Left lung (tissue), 10 donors: ENCODE data around the gene SLC41A3. TPM values are rescaled to one million over a fixed set of nuclear protein-coding genes. Genes with fewer than 3 reads are reported as not detected.

Source experiments
- ATAC-seq: fragments of 200-7000 bp; cut with Tn5 transposase; one replicate; pipeline ENCODE4 v1.9.1; 2020; ENCODE audit warnings: moderate library complexity
- DNase-seq, 4 donors: peaks; one replicate each; pipeline ENCODE4 v3.0.0-alpha.2; 2013 to 2020
- H3K27ac ChIP-seq, 2 donors: fragments of 200-600 bp; sonication (generic) in 1 of 2; one replicate each; pipeline versions ENCODE4 v1.5.0 to v1.8.0; 2020 to 2021
- H3K27me3 ChIP-seq, 2 donors: fragments of 200-600 bp; sonication (generic) in 1 of 2; one replicate each; pipeline versions ENCODE4 v1.5.0 to v1.8.0; 2020 to 2021
- H3K36me3 ChIP-seq, 2 donors: fragments of 200-600 bp; sonication (generic) in 1 of 2; one replicate each; pipeline versions ENCODE4 v1.5.0 to v1.8.0; 2020 to 2021
- H3K4me1 ChIP-seq, 2 donors: fragments of 200-600 bp; one replicate each; pipeline ENCODE4 v1.8.0; 2021
- H3K4me3 ChIP-seq, 2 donors: fragments of 200-600 bp; sonication (generic) in 1 of 2; one replicate each; pipeline versions ENCODE4 v1.5.0 to v1.8.0; 2020 to 2021; ENCODE audit warnings: mild to moderate bottlenecking in 1 of 2
- H3K9me3 ChIP-seq, 2 donors: fragments of 200-600 bp; sonication (generic) in 1 of 2; one replicate each; pipeline versions ENCODE4 v1.5.0 to v1.8.0; 2020 to 2021
- CTCF ChIP-seq, 2 donors: fragments of 200-600 bp; sonication (generic) in 1 of 2; IDR thresholded peaks; one replicate each; pipeline versions ENCODE4 v1.5.0 to v1.8.0; 2021; ENCODE audit warnings: antibody characterized with exemption in 2 of 2
- intact Hi-C, 2 donors: fragments of 100-400 bp; cut with DNase I; formaldehyde crosslinking; loops; one replicate each; pipeline versions ENCODE4 v1.11.2 to v1.14.2; 2022
- polyA plus RNA-seq, 6 donors: library from polyadenylated mRNA; unstranded; fragments of 120-200 nt; gene quantifications; one replicate each; pipeline ENCODE4 v1.2.1, GENCODE V29; 2013; ENCODE audit not compliant: insufficient read length in 6 of 6
- total RNA-seq, 2 donors: library from RNA; stranded (reverse); fragmentation: NEBNext Ultra II Directional; extraction: Animal tissue kit (Norgen Biotek cat#: 25700); gene quantifications; one replicate each; pipeline ENCODE4 v1.2.1, GENCODE V29; 2021
- donor health status: DM: no; HTN: yes; CAD: no.
- donor health status: DM: no; HTN: no; CAD: no.

Gene SLC41A3
- total and polyA plus RNA-seq, 8 donors: 35.1 to 69.5 (median 59.0) TPM

DNA sequence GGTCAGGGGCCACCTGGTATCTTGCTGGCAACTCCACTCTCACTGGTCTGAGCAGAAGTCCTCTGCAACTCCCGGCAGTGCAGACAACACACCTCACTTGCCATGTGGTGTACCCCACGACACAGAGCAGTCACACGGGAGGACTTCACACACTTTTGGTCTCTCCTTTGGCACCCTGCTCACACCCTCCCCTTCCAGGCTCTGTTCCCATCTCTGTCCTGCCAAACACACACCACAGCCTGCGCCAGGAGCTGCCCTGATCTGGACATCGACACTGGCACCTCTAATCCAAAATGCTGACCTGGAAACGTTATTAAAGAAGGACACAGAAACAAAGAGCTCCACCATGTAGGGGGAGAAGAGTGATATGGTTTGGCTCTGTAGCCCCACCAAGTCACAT is 57.2 kb downstream of the SLC41A3 start:
- ATAC-seq (no peak), DNase-seq (no peak)
- Histone ChIP-seq H3K27ac (no peak overlapping the region), H3K27me3 (no peaks in the 10 kb centered on the region), H3K4me1 (no peaks in the 10 kb centered on the region), H3K36me3 (peaks cover 0 to 35% of the 10 kb centered on the region in 2 donors), H3K4me3 (no peak overlapping the region), H3K9me3 (peaks cover 0 to 12% of the 10 kb centered on the region in 2 donors)
- intact Hi-C loops: no loop called here
- no peak for TF ChIP-seq CTCF (IDR thresholded peaks at IDR 0.05)

DNA sequence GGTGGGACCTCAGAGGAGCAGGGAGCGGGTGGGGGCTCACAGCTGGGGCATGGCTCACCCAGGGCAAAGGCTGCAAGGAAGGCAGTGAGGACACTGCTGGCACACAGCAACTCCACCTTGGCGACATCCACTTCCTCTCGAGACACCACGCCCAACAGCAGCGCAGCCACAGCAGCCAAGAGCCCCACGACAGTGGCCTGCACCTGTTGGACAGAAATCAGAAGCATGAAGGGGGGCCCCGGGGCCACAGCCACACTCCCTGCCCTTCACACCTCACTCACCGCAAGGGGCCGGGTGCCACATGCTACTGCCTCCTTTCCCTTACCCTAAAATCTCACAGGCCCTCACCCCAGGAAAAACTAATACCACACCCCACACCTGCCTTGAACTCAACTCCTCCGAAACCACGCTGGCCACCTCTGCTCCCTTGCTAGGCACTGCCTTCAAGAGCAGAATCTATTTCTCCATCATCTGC is 57.6 kb downstream of the SLC41A3 start:
- DNase-seq (no peak), ATAC-seq (no peak)
- Histone ChIP-seq H3K4me1 (no peaks in the 10 kb centered on the region), H3K4me3 (no peak overlapping the region), H3K9me3 (peaks cover 0 to 12% of the 10 kb centered on the region in 2 donors), H3K27ac (no peak overlapping the region), H3K36me3 (peaks cover 0 to 35% of the 10 kb centered on the region in 2 donors), H3K27me3 (no peaks in the 10 kb centered on the region)
- TF ChIP-seq CTCF (IDR thresholded peaks at IDR 0.05): no peak
- intact Hi-C loops: no loop called here

- H3K4me3 ChIP-seq: no peak overlapping the region
- H3K27ac ChIP-seq: no peak overlapping the region
- no peaks in the 10 kb centered on the region for H3K4me1 ChIP-seq
- no peak for TF ChIP-seq CTCF (IDR thresholded peaks at IDR 0.05)
- peaks cover 0 to 12% of the 10 kb centered on the region in 2 donors for H3K9me3 ChIP-seq
- no peaks in the 10 kb centered on the region for H3K27me3 ChIP-seq
- ATAC-seq (no peak), DNase-seq (no peak)
- peaks cover 0 to 35% of the 10 kb centered on the region in 2 donors for H3K36me3 ChIP-seq
- intact Hi-C loops: no loop called here
Measured at GRCh38 chr3:126025862-126026261, 58.1 kb downstream of the SLC41A3 start.

- no peak for ATAC-seq
- intact Hi-C loops: no loop called here
- no peaks in the 10 kb centered on the region for H3K4me1 ChIP-seq
Measured at GRCh38 chr3:126025116-126025729, 58.7 kb downstream of the SLC41A3 start.

More at GRCh38 chr3:126025116-126025729, 58.7 kb downstream of the SLC41A3 start:
- no peak for DNase-seq
- Histone ChIP-seq H3K9me3 (peaks cover 0 to 12% of the 10 kb centered on the region in 2 donors), H3K27me3 (no peaks in the 10 kb centered on the region), H3K36me3 (peaks cover 0 to 35% of the 10 kb centered on the region in 2 donors), H3K27ac (no peak overlapping the region), H3K4me3 (no peak overlapping the region)
- no peak for TF ChIP-seq CTCF (IDR thresholded peaks at IDR 0.05)
